Colon (tissue), 2 donors: ENCODE data around the gene DUSP10.

Experiments used
- FAIRE-seq: peaks from 2 replicates; lab custom pipeline; 2012; peaks lifted over from hg19 to GRCh38; lab: Jason Lieb, UNC
- donor health status: control.
- donor health status: control.

The DUSP10 gene

GRCh38 chr1:221729771-221730330 is 12.0 kb downstream of the DUSP10 start:
- no peak for FAIRE-seq

- FAIRE-seq: no peak
Observed at GRCh38 chr1:221728037-221728505, 13.8 kb downstream of the DUSP10 start.

GRCh38 chr1:221727146-221728036 is 14.5 kb downstream of the DUSP10 start:
- no peak for FAIRE-seq

- FAIRE-seq: peak; percentile 31
Observed at GRCh38 chr1:221725735-221726672, 15.9 kb downstream of the DUSP10 start.

- no peak for FAIRE-seq
Observed at GRCh38 chr1:221724931-221725605, 16.8 kb downstream of the DUSP10 start.

- FAIRE-seq: no peak
Observed at GRCh38 chr1:221723848-221724236, 18.0 kb downstream of the DUSP10 start.

- no peak for FAIRE-seq
Observed at GRCh38 chr1:221723018-221723847, 18.7 kb downstream of the DUSP10 start.

- no peak for FAIRE-seq
Observed at GRCh38 chr1:221722254-221723017, 19.5 kb downstream of the DUSP10 start.

GRCh38 chr1:221720545-221720944 is 21.3 kb downstream of the DUSP10 start:
- no peak for FAIRE-seq

GRCh38 chr1:221719987-221720386 is 21.9 kb downstream of the DUSP10 start:
- FAIRE-seq: no peak

- no peak for FAIRE-seq
Observed at GRCh38 chr1:221719278-221719597, 22.7 kb downstream of the DUSP10 start.

- FAIRE-seq: no peak
Observed at GRCh38 chr1:221718381-221719277, 23.3 kb downstream of the DUSP10 start.

GRCh38 chr1:221717485-221717853 is 24.4 kb downstream of the DUSP10 start:
- FAIRE-seq: no peak

GRCh38 chr1:221716713-221717484 is 25.0 kb downstream of the DUSP10 start:
- FAIRE-seq: no peak

- no peak for FAIRE-seq
Observed at GRCh38 chr1:221715321-221716169, 26.3 kb downstream of the DUSP10 start.

- FAIRE-seq: no peak
Observed at GRCh38 chr1:221714227-221715152, 27.4 kb downstream of the DUSP10 start.
